ENCODE results near the gene MAGEF1.

MAGEF1 gene

DNA sequence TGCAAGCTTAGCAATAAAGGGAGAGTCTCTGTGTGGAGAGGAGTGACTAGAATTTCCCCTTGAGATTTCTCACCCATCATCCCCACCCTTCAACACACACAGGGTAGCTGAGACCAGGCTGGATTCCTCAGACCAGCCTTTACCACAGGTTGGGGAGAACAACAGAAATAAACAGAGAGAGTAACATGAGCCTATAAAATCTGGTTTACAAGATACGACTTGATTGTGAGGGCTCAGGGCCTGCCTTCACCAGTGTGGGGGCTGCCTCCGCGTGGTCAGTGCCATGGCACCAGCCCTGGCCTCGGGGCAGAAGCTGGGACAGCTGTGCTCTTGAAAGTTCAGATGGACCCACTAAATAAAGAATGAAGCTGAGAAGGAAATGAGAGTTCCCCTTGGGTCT, 14.6 kb upstream of the MAGEF1 start:
- no peak for DNase-seq

DNA sequence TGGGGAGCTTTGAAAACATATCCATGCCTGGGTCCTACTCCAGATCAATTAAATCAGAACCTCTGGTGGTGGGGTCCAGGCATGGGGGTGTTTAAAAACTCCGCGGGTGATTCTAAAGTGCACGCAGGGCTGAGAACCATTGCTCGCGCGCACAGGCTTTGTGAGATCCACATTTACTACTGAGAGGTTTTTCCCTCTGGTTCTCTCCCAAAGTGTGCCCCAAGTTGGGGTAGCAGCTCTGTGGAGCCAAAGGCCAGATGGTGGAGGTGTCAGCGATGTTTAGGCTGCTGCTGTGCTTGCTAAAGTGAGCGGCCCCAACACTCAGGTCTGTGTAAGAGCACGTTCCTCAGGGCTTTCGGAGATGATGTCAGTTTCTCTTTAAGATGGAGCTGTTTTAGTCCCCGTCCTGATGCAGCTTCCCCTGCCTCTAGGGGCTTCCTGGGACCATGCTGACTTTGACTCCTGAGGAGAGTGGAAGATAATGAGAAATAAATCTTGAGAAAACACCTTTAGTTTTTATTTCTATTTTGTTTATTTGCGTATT, 13.4 kb upstream of the MAGEF1 start:
- no peak for DNase-seq

DNA sequence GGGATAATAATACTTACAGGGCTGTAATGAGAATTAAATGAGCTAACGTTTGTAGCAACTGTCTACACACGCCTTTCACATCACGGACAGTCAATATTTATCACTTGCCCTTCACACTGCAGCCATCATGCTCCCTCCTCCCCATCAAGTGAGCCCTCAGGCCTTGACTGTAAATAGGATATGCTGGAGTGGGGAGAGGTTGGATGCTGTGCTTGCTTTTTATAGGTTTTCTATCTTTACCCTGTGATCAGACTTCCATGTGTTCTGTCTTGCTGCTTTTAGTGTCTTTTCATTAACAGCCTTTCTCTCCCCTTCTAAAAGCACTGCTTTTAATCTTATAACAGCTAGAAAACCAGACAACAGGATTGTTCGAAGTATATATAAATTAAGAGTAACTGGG, 12.8 kb upstream of the MAGEF1 start:
- DNase-seq = no peak

DNA sequence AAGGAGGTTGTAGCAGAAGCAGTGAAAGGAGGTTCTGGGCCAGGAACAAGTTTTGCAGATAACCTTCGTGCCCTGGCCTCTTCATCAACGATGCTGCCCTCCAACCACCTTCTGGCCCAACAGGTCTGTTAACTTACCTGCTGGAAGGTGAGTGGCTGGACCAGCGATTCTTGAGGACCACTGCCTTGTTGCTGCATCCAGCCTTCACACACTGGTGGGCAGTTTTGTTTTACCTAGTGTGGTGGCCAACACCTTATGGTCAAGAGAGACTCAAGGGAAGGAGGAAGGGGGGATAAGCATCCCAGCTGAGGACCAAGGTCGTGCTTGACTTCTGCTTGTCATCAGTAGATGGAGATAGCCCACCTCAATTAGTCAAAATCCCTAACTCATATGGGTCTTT, 7.8 kb upstream of the MAGEF1 start:
- no peak for DNase-seq

DNA sequence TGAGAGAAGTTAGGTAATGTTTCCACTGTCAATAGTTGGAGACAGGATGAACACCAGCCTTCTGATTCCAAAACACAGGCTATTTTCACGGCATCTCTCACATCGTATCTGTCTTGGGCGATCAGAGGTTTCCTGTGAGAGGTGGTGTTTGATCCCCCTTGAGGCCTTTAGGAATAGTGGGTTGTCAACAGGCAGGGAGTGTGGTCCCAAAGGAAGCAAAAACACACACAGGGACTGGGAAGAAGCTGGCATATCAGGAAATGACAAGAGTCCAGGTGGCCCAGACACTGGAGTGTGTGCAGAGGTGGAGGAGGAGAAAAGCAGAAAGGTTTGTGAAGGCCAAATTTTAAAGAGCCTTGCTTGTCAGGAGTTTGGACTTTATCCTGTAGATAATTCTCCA, 6.6 kb upstream of the MAGEF1 start:
- no peak for DNase-seq

DNA sequence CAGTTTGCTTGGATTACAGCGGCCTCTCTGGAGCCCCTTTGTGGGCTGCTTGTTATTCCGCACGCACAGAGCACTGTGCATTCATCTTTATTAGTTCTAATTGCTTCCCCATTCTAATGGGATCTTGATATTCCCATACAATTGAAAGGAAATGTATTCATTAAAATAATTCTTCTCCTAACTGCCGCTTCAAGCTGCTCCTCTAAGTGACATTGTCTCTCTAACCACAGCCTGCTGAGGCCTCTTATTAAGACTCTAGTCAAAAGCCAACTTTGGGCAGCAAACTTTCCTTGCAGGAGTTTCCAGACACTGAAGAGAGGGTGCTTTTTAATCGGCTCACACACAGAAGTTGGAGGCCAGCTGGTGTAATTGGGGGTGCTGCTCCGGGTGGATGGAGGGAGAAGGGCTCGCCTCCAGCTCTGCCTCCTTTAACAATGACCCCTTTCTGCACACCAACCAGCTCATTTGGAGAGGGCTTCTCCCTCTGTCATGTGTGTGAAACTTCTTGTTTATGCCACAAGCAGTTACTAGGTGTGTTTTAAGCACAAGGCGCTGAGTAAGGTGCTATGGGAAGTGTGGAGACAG, 5.6 kb upstream of the MAGEF1 start:
- no peak for DNase-seq

DNA sequence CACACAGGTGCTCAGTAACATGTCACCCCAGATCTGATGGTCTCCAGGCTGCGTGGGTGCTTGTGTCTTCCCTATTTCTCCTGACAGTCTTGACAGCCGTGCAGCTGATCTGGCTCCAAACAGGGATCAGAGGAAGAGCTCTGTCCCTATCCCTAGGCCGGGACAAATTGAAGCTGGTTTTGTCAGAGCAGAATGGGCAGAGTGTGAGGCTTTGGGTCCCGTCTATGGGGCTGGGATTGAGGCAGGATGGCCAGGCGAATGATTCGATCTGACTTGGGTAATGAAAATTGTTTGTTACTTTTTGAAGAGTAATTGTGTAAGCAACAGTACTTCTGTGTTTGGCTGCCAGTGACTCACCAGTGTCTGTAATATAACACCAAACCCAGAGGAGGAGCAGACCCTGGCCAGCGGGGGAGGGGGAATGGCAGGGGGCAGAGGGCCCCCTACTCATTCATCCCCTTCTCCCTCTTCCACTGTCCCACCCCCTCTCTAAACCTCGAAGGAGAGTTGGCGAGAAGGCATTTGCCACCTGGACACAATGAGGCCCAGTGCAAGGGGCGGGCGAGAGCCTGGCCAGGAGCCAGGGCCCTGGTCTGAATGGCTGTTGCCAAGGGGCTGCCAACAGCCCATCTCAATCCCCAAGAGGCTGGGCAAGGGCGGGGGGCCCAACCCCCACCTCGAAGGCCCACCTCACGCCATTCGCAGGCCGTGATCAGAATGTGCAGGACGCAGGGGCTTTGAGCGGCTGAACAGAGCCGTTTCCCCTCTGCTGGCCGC, 4.9 kb upstream of the MAGEF1 start:
- peak; percentile 90 for DNase-seq

DNA sequence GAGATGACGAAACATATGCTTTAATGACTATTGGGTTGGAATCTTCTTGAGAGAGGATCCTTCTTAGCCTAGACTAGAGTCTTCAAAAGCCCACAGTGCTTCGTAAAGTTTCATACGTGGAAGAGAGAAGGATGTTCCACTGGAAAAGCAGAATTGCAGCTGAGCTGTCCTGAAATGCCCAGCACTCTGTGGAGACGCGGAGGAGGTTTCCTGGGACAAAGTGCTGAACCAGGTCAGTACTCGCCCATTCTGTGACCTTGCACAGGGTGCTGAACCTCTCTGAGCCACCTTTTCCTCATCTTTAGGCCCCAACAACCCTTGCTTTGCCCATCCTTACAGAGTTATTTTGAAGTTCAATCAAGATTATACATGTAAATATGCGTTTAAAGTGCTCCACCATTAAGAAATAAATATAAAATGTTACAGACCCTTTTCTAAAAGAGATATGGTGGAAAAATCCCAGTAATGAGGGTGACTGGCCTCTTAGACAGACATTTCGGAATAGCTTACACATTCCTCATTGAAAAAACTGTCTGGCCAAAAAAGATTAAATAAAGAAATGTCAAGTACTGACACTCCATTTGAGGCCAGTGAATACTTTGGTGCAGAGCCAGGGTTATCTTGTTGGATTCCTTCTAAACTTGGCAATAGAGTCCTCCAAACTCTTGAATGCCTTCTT, 4.2 kb upstream of the MAGEF1 start:
- DNase-seq = no peak

DNA sequence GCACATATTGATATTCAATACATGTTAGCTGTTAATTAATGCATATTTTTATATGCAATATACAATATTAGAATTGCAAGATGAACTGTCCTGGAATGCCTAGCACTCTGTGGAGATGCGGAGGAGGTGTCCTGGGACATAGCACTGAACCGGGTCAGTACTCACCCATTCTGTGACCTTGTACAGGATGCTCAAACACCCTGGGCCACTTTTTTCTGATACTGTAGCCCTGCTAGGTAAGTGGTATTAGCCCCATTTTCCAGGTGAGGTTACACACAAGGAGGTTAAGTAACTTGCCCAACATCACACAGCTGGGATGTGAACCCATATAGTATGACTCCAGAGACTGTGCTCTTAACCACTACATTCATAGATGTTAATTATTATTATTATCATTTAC, 1.7 kb upstream of the MAGEF1 start:
- DNase-seq = no peak

DNA sequence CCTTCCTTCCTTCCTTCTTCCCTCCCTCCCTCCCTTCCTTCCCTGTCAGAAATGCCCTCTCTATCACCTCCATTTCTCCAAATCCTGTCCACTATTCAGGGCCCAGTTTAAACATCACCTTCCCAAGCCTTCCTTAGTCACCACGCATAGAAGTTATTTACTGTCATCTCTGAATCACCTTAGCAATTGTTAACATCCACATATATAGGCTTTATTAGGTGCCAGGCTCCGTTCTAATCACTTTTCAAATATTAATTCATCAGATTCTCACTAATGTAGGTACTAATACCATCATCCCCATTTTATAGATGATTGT, 1.1 kb upstream of the MAGEF1 start:
- DNase-seq = no peak

DNA sequence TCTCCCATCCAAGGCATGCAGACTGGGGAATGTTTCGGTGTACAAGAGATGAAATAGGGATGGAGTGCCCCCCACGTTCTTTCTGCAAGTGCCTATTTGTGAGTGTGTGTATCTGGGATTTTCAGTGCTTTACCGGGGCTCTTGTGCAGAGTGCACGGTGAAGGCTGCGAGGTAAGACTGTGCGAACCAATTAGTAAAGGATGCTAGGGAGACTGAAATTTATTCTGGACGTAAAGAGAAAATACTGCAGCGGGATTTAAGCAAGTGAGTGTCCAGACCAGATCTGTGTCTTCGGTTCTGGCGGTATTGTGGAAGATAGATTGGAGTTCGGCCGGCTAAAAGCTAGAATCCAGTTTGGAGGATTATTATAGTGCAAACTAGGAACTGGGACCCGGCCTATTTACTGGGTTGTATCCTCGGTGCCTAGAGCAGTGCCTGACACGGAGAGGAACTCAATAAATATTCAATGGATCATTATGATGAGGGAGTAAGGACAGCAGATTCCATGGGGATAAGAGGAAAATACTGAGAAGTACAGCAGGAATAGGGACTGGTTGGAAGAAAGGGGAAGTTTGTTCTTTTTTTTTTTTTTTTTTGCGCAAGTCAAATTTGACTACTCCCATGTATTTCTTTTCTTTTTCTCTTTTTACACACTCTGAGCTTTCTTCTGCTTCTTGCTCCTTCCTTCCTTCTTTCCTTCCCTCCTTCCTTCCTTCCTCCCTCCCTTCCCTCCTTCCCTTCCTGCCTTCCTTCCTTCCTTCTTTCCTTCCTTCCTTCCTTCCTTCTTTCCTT, 580 bp upstream of the MAGEF1 start:
- DNase-seq = no peak

DNA sequence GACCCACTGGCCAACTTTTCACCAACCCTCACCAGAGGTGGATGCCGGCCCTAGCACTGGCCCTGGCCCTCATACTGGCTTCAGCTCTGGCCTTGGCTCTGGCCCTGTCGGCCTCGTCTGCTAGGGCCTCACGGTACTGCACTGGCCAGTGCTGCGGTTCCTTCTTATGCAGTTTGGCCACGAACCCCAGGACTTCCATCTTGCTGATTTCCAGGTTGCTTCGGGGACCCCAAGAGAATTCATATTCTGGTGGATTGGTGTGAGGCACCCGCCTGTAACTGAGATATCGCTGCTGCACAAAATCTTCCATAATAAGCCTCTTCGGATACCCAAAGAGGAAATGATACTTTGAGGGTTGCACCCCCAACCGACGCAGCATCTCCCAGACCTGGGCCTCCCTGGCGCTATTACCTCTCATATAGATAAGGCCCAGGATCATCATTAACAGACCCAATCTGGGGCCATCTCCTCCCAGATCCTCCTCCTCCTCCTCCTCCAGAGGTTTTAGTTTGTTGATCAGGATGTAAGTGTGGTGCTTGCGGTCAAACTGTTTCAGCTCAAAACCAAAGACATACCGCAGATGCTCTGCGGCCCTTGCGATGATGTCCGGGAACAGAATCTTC, 883 bp downstream of the MAGEF1 start:
- DNase-seq = no peak

DNA sequence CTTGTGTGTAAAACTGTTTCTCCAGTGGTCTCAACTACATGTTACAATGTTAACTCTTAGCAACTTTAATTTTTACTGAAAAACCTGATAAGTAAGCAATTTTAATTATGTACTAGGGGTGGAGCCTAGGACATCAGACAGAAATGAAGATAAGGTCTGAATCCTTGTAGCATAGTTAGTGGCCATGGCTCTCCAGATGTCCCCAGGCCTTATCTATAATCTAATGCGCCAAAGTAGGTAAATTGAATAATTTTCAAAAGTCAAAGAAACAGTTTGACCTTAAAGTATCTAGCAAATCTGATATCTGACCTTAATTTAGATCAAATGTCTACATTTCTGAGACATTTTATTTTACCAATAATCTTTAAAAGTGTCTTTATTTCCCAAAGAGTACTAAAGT, 8.2 kb downstream of the MAGEF1 start:
- DNase-seq = no peak

DNA sequence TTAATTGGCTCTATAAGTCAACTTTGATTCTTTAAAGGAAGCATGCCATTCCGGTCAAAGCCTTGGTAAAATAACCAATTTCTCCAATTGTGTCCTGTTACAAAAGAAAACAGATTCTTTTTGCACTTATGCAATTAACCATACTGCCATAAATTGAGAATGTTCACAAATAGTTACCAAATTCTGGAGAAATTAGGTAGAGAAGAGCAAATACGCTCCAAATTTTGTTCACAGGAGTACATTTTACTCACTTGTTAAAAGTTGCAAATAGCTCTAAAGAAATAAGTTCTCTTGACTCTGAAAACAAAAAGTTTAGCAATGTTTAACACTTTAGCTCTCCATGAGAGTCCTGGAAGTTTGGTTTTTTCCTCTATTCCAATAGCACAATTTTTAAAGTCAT, 11.1 kb downstream of the MAGEF1 start:
- no peak for DNase-seq

DNA sequence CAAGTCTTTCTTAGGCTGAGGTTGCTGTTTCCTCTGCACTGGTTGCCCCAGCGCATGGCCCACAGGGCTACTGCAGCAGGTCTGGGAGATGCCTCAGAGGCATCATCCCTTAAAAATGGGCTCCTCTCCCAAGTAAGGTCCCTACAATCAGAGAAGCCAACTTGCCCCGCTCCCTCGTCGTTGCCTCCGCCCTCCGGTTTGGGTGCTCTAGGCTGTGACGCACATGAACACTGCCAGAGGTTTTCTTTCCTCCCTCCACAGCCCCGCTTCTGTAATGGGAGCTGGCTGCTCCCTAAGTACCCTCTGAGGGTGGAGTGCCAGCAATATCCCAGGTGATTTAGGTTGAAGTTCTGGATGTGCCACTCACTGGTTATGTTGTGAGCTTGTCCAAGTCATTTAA, 14.0 kb downstream of the MAGEF1 start:
- no peak for DNase-seq

DNA sequence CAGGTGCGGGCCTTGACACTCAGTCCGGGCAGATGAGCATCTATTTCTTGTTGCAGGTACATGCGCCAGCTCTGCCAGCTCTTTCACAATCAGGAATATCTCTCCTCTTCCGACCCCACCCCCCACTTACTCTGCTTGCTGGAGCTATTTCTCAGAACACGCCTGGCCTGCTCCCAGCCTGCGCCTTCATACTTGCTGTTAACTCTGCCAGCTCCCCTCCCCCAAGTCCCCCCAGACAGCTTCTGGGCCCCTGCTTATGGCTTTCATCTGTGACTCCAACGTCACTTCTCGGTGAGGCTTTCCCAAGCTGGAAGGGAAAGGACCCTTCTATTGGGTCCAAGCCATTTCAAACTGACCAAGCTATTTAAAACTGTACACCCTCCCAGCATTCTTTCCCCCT, 15.2 kb downstream of the MAGEF1 start:
- no peak for DNase-seq

DNA sequence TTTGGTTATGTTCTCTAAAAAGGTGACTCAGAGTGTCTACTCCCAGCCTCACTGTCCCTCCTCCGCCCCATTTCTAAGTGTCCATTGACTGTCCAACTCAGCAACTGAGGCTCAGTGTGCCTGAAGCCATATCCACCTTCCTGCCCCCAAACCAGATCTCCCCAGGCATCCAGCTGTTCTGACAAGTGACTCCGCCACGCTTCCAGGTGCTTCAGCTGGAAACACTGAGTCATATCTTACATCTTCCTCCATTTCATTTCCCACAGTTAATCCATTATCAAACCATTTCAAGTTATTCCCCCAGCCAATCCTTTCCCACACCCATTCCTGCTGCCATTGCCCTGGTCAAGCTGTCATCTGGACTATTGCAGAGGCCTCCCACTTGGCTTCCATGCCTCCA, 17.1 kb downstream of the MAGEF1 start:
- no peak for DNase-seq

DNA sequence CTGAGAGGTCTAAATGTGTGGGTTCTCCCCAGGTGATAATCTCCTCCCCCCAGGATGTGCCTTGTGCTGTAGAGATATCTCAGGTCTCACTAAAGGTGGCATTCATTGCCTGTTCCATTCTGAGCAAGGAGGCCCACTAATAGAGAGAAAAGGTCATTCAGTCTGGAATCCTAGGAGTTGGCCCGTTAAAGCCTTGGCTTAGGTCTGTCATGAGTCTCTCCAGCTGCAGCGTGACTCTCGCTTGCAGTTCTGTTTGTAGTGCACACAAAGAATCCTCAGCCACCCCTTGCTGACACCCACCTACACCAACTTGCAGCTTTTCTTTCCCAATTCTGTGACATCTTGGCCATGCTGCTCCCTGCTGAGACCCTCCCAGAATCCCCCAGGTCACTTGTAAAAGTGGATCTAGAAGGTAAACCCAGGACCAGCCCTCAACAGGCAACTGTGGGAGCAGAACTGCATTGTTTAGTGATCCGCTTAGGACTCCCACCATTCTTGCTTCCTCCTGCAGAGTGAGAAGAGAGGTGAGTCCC, 17.7 kb downstream of the MAGEF1 start:
- DNase-seq = no peak

DNA sequence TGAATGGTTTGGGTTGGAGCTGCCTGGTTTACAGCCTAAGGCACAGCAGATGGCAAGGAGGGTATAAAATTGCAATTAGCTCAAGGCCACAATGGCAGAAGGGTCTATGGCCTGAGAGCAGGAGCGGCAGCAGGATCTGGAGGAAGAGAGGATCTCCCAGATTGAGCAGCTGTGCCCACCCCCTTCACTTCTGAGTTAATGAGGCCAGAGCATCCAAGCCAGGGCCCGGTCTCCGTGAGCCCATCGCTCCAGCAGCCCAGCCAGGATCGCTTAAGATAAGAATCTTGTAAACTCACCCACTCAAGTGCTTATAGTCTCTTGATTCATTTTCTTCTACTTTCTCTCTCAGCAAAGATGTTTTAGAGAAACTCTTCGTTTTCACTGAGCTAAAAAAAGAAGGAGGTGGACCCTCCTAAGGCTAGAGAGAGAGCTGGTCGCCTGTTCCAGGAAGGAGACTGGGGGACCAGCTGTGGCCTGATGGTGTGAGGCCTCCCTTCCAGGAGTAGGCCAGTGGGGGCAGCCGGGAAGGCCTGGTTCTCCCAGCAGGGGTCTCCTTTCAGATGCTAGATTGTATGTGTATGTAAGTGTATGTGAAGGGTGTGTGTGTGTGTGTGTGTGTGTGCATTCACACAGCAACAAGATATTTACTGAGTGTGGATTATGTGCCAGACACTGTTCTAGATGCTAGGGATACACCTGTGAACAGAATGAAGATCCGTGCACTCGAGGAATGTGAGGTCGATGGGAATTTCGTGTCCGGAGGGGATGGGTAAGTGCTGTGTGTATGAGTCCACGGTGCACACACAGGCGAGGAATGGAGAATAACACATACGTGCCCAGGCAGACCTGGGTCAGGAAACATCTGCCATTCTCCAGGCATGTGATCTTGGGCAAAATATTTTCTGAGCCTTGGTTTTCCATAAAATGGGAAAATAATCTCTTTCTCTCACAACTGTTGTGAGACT, 18.6 kb downstream of the MAGEF1 start:
- peak; percentile 51 for DNase-seq

DNA sequence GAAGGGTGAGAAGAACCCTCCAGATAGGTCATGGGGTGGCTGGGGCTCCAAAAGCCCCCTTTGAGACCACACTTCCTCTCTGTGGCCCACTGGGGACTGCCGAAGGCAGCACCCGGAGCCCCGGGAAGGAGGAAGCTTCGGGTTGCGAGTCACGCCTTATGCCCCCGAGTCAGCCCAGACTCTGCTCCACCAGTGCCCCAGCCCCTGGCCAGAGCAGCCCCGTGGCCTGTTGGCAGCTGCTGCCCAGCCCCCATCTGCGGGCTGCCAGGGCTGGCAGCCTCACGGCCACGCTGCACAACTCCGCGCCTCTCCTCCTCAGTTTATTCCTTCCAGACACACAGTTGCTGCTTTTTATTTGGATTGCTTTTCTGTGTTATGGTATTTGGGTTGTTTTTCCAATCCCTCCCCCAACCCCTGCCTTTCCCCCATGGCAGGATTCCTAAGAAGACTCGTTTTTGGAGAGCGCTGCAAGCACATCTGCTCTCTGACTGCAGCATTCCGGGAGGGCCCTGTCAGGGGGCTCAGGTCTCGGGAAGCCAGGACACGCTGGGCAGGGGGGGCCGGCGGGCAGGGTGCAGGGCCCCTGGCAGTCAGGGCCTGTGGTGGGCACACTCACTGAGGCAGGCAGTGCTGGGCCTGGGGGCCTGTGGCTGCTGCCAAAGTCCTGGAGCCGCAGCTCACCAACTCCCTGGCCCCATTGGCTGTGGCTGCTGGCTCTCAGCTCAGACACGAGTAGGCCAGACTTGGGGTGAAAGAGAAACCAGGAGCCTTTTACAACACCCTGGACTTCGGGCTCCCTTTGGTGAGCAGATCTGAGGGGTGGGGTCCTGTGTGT, 20.2 kb downstream of the MAGEF1 start:
- peak; percentile 75 for DNase-seq
